Measurements from ENCODE around the gene ATP6V0B.

ATP6V0B gene

GRCh38 chr1:43969746-43970466 is 4.9 kb upstream of the ATP6V0B start, which contains the start of gene DPH2:
TSS of gene DPH2 (plus strand) at chr1:43970010. CDS start at chr1:43970176, 166 bp downstream.
- peak; percentile 98 for DNase-seq

- no peak for DNase-seq
Observed at GRCh38 chr1:43970502-43970901, 4.3 kb upstream of the ATP6V0B start.

- no peak for DNase-seq
Observed at GRCh38 chr1:43970911-43971310, 3.8 kb upstream of the ATP6V0B start.

- no peak for DNase-seq
Observed at GRCh38 chr1:43971336-43971980, 3.3 kb upstream of the ATP6V0B start.

- no peak for DNase-seq
Observed at GRCh38 chr1:43973981-43974442, 748 bp upstream of the ATP6V0B start.

GRCh38 chr1:43975249-43975961 is 645 bp downstream of the ATP6V0B start:
- DNase-seq: peak; percentile 72

GRCh38 chr1:43976045-43976444 is 1.3 kb downstream of the ATP6V0B start:
- no peak for DNase-seq

- DNase-seq: no peak
Observed at GRCh38 chr1:43976890-43977289, 2.1 kb downstream of the ATP6V0B start.

GRCh38 chr1:43977376-43978263 is 2.9 kb downstream of the ATP6V0B start:
- no peak for DNase-seq

GRCh38 chr1:43978264-43978550 is 3.4 kb downstream of the ATP6V0B start:
- no peak for DNase-seq

GRCh38 chr1:43978551-43979260 is 3.9 kb downstream of the ATP6V0B start, which contains the start of gene B4GALT2:
TSS of gene B4GALT2 (plus strand) at chr1:43979210. CDS start at chr1:43981161, 1,951 bp downstream.
- DNase-seq: peak; percentile 60

GRCh38 chr1:43979261-43979527 is 4.4 kb downstream of the ATP6V0B start:
- no peak for DNase-seq

GRCh38 chr1:43979528-43980254 is 4.9 kb downstream of the ATP6V0B start:
- peak; percentile 80 for DNase-seq

- no peak for DNase-seq
Observed at GRCh38 chr1:43980255-43981134, 5.7 kb downstream of the ATP6V0B start.

GRCh38 chr1:43981135-43981491 is 6.4 kb downstream of the ATP6V0B start:
- DNase-seq: no peak

GRCh38 chr1:43981636-43982035 is 6.9 kb downstream of the ATP6V0B start:
- DNase-seq: no peak

GRCh38 chr1:43982241-43982640 is 7.5 kb downstream of the ATP6V0B start:
- DNase-seq: no peak

GRCh38 chr1:43982808-43983207 is 8.0 kb downstream of the ATP6V0B start:
- no peak for DNase-seq

- no peak for DNase-seq
Observed at GRCh38 chr1:43983253-43983899, 8.6 kb downstream of the ATP6V0B start.

- no peak for DNase-seq
Observed at GRCh38 chr1:43984855-43985254, 10.1 kb downstream of the ATP6V0B start.
